Esophagus (tissue), 2 donors: ENCODE data around the gene EPS8L2. TPM values are rescaled to one million over a fixed set of nuclear protein-coding genes. Genes with fewer than 3 reads are reported as not detected.

Source experiments
- polyA plus RNA-seq, 2 donors: library from polyadenylated mRNA; stranded (reverse); fragments of 200-250 nt; gene quantifications; one replicate each; pipeline ENCODE4 v1.2.3, GENCODE V29; 2013
- donor health status: healthy with polysubstance abuse.
- donor health status: Bipolar disorder and iron deficiency.

The EPS8L2 gene
- polyA plus RNA-seq, 2 donors = 254 to 440 TPM

Other genes starting within 250 kb of the EPS8L2 start
- gene RNH1, start 199.0 kb upstream of the EPS8L2 start, polyA plus RNA-seq = 100 to 1,000 TPM; 106 to 219 TPM
- gene HRAS, start 170.7 kb upstream of the EPS8L2 start, polyA plus RNA-seq = 100 to 1,000 TPM; 163 to 257 TPM
- gene LRRC56, start 168.7 kb upstream of the EPS8L2 start, polyA plus RNA-seq = 1 to 10 TPM; 1.7 to 4.0 TPM
- 1 to 10 TPM; 2.9 to 6.9 TPM for gene LMNTD2, start 145.5 kb upstream of the EPS8L2 start, polyA plus RNA-seq
- gene RASSF7, start 145.3 kb upstream of the EPS8L2 start, polyA plus RNA-seq = 10 to 100 TPM; 46.6 to 82.4 TPM
- 10 to 100 TPM; 13.7 to 28.4 TPM for gene PHRF1, start 129.8 kb upstream of the EPS8L2 start, polyA plus RNA-seq
- gene IRF7, start 90.3 kb upstream of the EPS8L2 start, polyA plus RNA-seq = 10 to 100 TPM; 17.0 to 30.1 TPM
- gene CDHR5, start 81.3 kb upstream of the EPS8L2 start, polyA plus RNA-seq = under 1 TPM; 0.02 to 0.08 TPM
- not detected for gene SCT, start 79.0 kb upstream of the EPS8L2 start, polyA plus RNA-seq
- under 1 TPM; 0.18 to 0.39 TPM for gene DRD4, start 69.0 kb upstream of the EPS8L2 start, polyA plus RNA-seq
- gene DEAF1, start 11.0 kb upstream of the EPS8L2 start, polyA plus RNA-seq = 10 to 100 TPM; 20.3 to 42.4 TPM
- gene TMEM80, start 10.4 kb upstream of the EPS8L2 start, polyA plus RNA-seq = 10 to 100 TPM; 25.0 to 53.9 TPM
- gene TALDO1, start 41.2 kb downstream of the EPS8L2 start, polyA plus RNA-seq = 100 to 1,000 TPM; 228 to 278 TPM
- 10 to 100 TPM; 23.1 to 49.2 TPM for gene GATD1, start 71.3 kb downstream of the EPS8L2 start, polyA plus RNA-seq
- under 1 TPM; 0.10 to 0.12 TPM for gene CEND1, start 83.9 kb downstream of the EPS8L2 start, polyA plus RNA-seq
- 10 to 100 TPM; 10.2 TPM for gene SLC25A22, start 92.0 kb downstream of the EPS8L2 start, polyA plus RNA-seq
- gene PIDD1, start 99.0 kb downstream of the EPS8L2 start, polyA plus RNA-seq = 10 to 100 TPM; 11.3 to 27.8 TPM
- gene RPLP2, start 103.7 kb downstream of the EPS8L2 start, polyA plus RNA-seq = 1,000 to 10,000 TPM; 1,061 to 1,474 TPM
- gene PNPLA2, start 112.7 kb downstream of the EPS8L2 start, polyA plus RNA-seq = 10 to 100 TPM; 51.7 to 53.2 TPM
- gene CRACR2B, start 121.7 kb downstream of the EPS8L2 start, polyA plus RNA-seq = 1 to 10 TPM; 3.2 to 5.3 TPM
- gene CD151, start 126.7 kb downstream of the EPS8L2 start, polyA plus RNA-seq = 100 to 1,000 TPM in 1 of 2 donors, 10 to 100 TPM in 1; 75.5 to 108 TPM
- gene POLR2L, start 136.3 kb downstream of the EPS8L2 start, polyA plus RNA-seq = 100 to 1,000 TPM in 1 of 2 donors, 10 to 100 TPM in 1; 64.9 to 177 TPM
- gene TSPAN4, start 136.6 kb downstream of the EPS8L2 start, polyA plus RNA-seq = 10 to 100 TPM in 1 of 2 donors, 1 to 10 TPM in 1; 9.8 to 16.8 TPM
- gene CHID1, start 204.6 kb downstream of the EPS8L2 start, polyA plus RNA-seq = 10 to 100 TPM; 22.5 to 30.7 TPM
- gene AP2A2, start 219.6 kb downstream of the EPS8L2 start, polyA plus RNA-seq = 10 to 100 TPM; 17.3 to 20.2 TPM